Measurements from ENCODE around the gene SCN1B. TPM values are rescaled to one million over a fixed set of nuclear protein-coding genes. Genes with fewer than 3 reads are reported as not detected.
"Not testable (repeated sequence)": the region's sequence is repeated elsewhere in the genome, so short reads cannot be mapped to it uniquely, and the experiment has no call there.

SCN1B gene
- total RNA-seq, 1 donor from 2014 or later, result 12.9 TPM

- DNase-seq, result peak; percentile 27
Observed at GRCh38 chr19:35037716-35038622, 7.7 kb downstream of the SCN1B start.

DNA sequence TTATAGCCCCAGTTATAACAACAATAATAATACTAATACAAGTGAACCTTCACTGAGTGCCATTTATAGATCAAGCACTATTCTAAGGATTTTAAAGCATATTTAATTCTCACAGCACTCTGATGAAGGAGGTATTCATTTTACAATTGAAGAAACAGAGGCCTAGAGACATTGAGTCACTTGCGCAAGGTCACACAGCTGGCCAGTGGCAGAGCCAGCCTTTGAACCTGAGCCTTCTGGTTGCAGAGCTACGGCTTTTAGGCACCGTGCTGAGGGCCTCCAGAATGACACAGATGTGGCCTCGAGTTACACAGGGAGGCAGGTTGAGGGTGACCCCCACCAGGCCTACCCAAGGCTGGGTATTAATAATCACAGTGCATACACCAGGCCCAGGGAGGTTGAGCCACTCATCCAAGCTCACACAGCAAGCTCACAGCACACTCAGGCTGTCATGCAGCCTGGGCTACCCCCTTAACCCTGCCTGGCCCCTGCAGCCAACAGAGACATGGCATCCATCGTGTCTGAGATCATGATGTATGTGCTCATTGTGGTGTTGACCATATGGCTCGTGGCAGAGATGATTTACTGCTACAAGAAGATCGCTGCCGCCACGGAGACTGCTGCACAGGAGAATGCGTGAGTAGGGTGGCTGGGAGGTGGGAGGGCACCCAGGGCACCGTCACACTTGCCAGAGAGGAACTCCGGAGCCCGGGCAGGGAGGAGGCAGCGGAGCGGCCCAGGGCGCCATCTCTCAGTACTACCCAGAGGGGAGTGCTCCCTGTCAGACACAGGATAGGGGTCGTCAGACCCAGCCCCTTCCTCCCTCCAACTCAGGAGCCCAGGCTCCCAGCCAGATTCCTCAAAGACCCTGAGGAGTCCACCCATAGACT is 8.6 kb downstream of the SCN1B start:
- no peak for DNase-seq

GRCh38 chr19:35039881-35040825 is 9.9 kb downstream of the SCN1B start:
- DNase-seq, result no peak

GRCh38 chr19:35040826-35041547 is 10.7 kb downstream of the SCN1B start:
- DNase-seq, result no peak

DNA sequence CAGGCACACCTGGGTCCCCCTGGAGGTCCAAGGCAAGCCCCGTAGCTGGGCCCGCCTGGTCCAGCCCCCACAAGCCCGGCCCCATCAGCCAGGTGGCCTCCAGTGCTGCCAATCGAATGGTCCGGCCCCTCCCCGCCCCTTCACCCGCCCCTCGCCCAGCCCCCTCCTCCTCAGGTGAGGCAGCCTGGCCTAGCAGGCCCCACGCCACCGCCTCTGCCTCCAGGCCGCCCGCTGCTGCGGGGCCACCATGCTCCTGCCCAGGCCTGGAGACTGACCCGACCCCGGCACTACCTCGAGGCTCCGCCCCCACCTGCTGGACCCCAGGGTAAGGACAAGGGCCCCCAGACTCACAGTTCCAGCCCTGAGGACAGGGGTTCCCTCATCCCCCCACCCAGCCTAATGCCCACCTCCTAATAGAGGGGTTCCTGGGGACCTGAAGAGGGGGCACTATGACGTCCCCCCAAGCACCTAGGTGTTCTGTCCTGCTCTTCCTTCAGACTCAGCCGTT is 11.3 kb downstream of the SCN1B start, which contains the start of gene HPN:
TSS of gene HPN (plus strand) at position 174 of the 508 bp plus-strand sequence. CDS start 786 bp downstream, outside the sequence.
- no peak for DNase-seq

DNA sequence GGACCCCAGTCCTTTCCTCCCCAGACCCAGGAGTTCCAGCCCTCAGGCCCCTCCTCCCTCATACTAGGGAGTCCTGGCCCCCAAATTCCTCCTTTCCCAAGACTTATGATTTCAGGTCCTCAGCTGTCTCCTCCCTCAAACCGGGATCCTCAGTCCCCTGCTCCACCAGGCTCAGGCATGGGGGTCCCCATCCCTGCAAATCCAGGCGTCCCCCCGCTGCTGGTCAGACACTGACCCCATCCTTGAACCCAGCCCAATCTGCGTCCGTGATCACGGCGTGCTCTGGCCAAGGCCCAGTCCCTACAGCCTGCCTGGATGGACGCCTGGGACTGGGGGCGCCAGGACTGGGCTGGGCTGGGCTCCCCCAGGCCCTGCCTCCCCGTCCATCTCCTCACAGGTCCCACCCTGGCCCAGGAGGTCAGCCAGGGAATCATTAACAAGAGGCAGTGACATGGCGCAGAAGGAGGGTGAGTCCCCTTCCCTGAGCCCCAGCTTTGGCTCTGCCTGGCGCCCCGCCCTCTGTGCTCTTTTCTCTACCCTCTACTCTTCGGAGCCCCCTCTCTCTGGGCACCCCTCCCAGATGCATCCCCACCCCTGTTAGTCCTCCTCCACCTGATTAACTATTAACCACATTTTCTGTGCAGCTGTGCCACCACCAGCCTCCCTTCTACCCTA is 11.9 kb downstream of the SCN1B start:
- DNase-seq, result no peak

- no peak for DNase-seq
Observed at GRCh38 chr19:35042954-35043604, 12.8 kb downstream of the SCN1B start.

DNA sequence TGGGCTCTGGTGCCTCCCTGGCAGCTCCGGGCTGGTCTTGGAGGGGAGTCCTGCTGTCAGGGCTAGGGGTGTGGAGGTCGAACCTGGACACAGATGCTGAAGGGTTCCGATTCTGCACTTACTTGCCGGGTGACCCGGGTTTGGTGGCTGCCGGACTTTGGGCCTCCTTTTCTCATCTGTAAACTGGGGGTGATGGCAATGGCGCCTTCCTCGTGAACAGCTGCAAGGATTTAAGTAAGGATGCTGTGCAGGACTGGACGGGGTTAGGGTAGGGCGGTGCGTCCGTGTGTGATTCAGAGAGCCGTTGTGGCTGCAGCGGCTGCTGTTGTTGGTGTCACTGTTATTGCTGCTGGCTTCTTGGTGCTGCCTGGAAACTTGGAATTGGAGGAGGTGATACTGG is 13.6 kb downstream of the SCN1B start:
- DNase-seq, result no peak

DNA sequence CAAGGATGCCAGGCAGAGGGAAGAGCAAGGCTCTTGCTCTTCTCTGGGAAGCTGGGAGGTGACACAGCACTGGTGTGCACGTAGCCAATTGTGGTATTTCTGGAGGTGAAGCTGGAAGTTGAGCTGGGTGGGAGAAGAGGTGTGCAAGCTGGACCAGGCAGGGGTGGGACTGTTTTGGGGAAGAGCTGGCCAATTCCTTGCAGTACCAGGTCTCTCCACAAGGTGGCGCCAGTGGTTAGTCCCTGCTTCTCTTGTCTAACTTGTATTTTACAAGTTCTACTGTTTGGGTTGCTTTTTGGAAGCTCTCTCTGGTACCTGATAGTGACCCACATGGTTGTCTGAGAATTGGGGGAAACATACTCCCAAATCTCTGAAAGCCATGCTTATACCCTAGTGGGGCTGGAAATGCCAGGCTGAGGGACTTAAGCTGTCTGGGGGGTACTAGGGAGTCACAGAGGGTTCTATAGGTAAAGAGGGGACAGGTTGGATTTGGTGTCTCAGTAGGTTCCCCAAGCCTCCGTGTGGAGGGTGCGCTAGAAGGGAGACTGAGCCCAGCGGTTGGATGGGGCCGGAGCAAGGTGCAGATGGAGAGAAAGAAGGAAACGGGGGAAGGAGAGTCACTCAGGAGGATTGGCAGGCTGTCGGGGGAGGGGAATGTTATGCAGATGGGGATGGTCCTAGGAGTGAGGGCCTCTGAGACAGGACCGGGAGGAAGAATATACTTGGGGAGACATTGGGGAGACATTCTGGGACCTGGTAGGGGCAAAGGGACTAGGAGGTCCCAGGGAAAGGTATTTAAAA is 14.2 kb downstream of the SCN1B start:
- peak; percentile 64 for DNase-seq

GRCh38 chr19:35045667-35046300 is 15.5 kb downstream of the SCN1B start:
- peak; percentile 29 for DNase-seq

DNA sequence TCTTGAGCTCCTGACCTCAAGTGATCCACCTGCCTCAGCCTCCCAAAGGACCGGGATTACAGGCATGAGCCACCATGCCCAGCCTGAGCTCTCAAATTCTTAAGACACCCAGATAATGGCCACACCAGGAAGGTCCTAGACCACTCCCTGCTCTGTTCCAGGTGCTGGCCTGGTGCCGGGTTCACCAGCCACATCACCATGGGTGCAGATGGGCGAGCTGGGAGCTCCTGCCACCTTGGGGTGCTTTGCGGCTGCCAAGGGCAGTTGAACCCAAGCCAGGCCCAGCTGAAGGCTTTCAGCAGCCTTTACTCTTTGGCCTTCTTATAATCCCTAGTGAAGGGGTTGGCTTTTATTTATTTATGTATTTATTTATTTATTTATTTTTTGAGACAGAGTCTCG is 16.2 kb downstream of the SCN1B start:
- DNase-seq, result no peak

- no peak for DNase-seq
Observed at GRCh38 chr19:35048911-35049411, 18.7 kb downstream of the SCN1B start.

DNA sequence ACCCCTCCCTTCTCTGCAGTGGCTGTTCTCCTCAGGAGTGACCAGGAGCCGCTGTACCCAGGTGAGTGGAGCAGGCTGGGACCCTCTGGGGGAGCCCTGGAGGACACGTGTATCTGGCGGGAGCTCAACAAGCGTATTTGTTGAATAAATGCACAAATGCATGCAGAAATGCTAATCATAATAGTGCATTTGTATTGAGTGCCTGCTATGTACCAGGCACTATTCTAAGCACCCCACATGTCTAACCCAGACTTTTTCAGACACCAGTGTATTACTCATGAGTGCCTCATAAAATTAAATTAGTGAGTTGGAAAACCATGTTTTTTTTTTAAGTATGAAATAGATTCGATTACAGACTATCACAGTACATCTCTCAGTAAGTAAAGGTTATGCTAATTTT is 19.2 kb downstream of the SCN1B start:
- DNase-seq, result no peak

GRCh38 chr19:35050662-35051061 is 20.4 kb downstream of the SCN1B start:
- DNase-seq, result not testable (repeated sequence)

DNA sequence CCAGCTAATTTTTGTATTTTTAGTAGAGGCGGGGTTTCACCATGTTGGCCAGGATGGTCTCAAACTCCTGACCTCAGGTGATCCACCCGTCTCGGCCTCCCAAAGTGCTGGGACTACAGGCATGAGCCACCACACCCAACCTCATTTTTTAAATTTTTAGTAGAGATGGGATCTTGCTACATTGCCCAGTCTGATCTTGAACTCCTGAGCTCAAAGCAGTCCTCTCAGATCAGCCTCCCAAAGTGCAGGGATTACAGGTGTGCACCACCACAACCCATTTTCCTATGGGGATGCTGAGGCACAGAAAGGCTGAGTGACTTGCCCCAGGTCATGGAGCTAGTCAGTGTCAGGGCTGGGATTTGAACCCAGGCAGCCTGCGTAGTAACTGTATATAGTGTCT is 21.0 kb downstream of the SCN1B start:
- not testable (repeated sequence) for DNase-seq

- no peak for DNase-seq
Observed at GRCh38 chr19:35051796-35052195, 21.5 kb downstream of the SCN1B start.

DNA sequence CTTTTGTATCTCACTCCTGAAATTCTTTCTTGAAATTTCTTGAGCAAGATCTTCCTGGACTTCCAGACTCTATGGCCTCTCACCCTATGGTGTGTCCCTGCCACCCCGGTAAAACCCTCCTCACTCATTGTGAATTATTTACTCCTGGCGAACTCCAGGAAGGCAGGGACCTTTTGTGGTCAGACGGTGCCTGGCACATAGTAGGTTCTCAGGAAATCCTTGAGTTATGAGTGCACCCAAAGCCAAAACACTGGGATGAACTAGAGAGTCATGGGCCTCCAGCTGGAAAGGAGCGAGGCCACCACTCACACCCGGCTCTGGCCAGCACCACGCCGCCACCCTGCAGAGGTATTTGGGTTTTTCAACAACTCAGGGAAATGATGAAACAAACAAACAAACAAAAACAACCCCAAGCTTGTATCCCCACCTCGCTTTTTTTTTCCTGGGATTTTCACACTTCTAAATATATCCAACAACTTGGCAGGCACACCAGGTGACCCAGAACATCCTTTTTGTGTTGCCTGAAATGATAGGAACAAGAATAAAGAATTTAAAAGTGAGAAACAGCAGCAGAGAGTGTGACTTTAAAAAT is 22.4 kb downstream of the SCN1B start:
- no peak for DNase-seq
